Measurements from ENCODE around the gene P2RX1. TPM values are rescaled to one million over a fixed set of nuclear protein-coding genes. Genes with fewer than 3 reads are reported as not detected.

P2RX1 gene
- total RNA-seq, 2 donors from 2014 or later = 39.2 to 45.4 TPM

DNA sequence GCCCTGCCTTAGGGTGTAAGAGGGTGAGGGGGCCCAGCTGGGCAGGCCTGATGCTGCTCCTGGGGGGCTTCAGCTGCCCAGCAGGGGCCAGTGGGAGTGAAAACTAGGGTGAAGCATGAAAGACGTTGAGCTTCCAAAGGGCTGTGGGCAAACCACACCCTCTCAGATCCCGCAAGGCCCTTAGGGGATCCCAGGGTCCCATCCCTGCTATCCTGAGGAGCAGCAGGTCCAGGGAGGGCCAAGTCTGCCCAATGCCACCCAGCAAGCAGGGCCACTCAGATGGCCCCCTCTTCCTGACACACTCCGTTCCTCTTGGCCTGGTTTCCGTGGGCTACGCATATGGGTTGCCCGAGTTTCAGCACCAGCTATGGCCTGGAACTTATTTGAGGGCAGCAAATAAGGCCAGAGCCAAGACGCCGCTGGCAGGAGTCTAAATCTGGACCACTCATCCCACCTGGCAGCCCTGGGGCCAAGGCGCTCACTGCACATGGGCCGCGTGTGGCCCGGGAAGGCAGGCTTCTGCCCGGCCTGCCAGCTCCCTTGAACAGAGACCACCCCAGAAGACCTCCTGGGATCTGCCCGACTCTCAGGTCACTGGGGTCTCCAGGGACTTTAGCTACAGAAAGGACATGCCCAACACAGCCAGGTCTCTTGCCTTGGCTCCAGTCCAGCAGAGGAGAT, 43.8 kb upstream of the P2RX1 start:
- WGBS, 2 donors = 88 to 89% methylated on average over 10 to 12 of the region's 14 CpGs
- DNase-seq (no peak), ATAC-seq (no peak)
- H3K27me3 ChIP-seq = no peaks in the 10 kb centered on the region
- intact Hi-C loops (cut with DNase I) = no loop called here
- no peaks in the 10 kb centered on the region for H3K36me3 ChIP-seq (replicated peaks in 1 of 2; ENCODE audit: insufficient read depth in 1 of 2, low read depth in 2 of 2)
- no peaks in the 10 kb centered on the region for H3K9me3 ChIP-seq
- H3K27ac ChIP-seq = peak overlapping the region; percentile 4 to 37 (median 27)
- no peak for TF ChIP-seq POLR2A (IDR thresholded peaks at IDR 0.05)
- TF ChIP-seq, protein P1, sequence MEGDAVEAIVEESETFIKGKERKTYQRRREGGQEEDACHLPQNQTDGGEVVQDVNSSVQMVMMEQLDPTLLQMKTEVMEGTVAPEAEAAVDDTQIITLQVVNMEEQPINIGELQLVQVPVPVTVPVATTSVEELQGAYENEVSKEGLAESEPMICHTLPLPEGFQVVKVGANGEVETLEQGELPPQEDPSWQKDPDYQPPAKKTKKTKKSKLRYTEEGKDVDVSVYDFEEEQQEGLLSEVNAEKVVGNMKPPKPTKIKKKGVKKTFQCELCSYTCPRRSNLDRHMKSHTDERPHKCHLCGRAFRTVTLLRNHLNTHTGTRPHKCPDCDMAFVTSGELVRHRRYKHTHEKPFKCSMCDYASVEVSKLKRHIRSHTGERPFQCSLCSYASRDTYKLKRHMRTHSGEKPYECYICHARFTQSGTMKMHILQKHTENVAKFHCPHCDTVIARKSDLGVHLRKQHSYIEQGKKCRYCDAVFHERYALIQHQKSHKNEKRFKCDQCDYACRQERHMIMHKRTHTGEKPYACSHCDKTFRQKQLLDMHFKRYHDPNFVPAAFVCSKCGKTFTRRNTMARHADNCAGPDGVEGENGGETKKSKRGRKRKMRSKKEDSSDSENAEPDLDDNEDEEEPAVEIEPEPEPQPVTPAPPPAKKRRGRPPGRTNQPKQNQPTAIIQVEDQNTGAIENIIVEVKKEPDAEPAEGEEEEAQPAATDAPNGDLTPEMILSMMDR (IDR thresholded peaks at IDR 0.05) = no peak
- peaks cover 54% of the 10 kb centered on the region for H3K4me1 ChIP-seq
- no peak overlapping the region for H3K4me3 ChIP-seq

GRCh38 chr17:3959295-3959899, 43.1 kb upstream of the P2RX1 start:
- TF ChIP-seq, protein P1 (IDR thresholded peaks at IDR 0.05) = no peak
- TF ChIP-seq POLR2A (IDR thresholded peaks at IDR 0.05) = no peak
- 47 to 48% methylated on average over 11 to 15 of the region's 15 CpGs for WGBS, 2 donors
- peaks cover 47% of the 10 kb centered on the region for H3K4me1 ChIP-seq
- peak; percentile 42 to 74 (median 64) for DNase-seq
- H3K27ac ChIP-seq = peak overlapping the region in 2 of 4 donors; percentile 25 to 37
- intact Hi-C loops (cut with DNase I) = no loop called here
- H3K36me3 ChIP-seq (replicated peaks in 1 of 2; ENCODE audit: insufficient read depth in 1 of 2, low read depth in 2 of 2) = no peaks in the 10 kb centered on the region
- H3K9me3 ChIP-seq = no peaks in the 10 kb centered on the region
- ATAC-seq = peak; percentile 43
- no peak overlapping the region for H3K4me3 ChIP-seq
- H3K27me3 ChIP-seq = no peaks in the 10 kb centered on the region

DNA sequence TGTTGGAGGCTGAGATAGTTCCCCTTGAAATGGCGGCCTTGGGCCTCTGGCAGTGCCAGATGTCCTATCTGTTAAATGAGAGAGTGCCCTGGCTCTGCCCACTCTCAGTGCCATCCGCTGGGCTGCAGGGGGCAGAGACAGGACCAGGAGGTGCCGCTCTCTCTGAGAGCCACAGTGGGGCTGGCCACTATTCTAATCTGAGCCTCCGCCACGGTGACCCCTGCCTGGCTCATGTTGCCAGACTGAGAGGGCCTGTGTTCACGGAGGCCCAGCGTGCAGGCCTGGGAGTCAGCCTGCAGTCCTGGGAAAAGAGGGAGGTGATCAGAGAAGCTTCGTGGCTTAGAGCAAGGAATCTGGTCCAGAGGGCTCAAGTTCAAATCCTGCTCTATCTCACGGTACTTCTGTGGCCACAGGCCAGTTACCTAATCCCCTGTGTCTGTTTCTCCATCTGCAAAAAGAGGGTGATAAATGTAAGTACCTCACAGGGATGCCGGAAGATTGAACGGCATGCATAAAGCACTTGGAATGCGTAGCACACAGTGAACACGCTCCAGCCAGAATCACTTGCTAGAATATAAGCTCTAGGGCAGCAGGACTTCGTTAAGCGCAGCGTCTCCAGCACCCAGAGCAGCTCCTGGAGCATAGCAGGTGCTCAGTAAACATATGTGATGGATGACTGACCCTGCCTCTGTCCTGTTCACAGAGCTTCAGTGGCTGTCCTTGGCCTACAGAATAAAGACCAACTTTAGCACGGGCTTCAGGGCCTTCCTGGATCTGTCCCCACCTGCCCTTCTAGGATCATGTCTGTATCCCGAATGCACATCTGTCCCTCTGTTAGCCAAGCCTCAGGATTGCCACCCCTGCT, 41.7 kb upstream of the P2RX1 start:
- peaks cover 40% of the 10 kb centered on the region for H3K4me1 ChIP-seq
- DNase-seq (no peak), ATAC-seq (no peak)
- no peaks in the 10 kb centered on the region for H3K27me3 ChIP-seq
- intact Hi-C loops (cut with DNase I) = no loop called here
- no peaks in the 10 kb centered on the region for H3K9me3 ChIP-seq
- peak overlapping the region in 1 of 4 donors; percentile 21 for H3K27ac ChIP-seq
- TF ChIP-seq, protein P1 (IDR thresholded peaks at IDR 0.05) = no peak
- no peak for TF ChIP-seq POLR2A (IDR thresholded peaks at IDR 0.05)
- WGBS, 2 donors = 77 to 81% methylated on average over 9 to 18 of the region's 18 CpGs
- H3K36me3 ChIP-seq (replicated peaks in 1 of 2; ENCODE audit: insufficient read depth in 1 of 2, low read depth in 2 of 2) = no peaks in the 10 kb centered on the region
- no peak overlapping the region for H3K4me3 ChIP-seq

- intact Hi-C loops (cut with DNase I) = no loop called here
- Histone ChIP-seq H3K27me3 (no peaks in the 10 kb centered on the region), H3K36me3 (replicated peaks in 1 of 2; ENCODE audit: insufficient read depth in 1 of 2, low read depth in 2 of 2) (no peaks in the 10 kb centered on the region), H3K4me1 (peaks cover 30% of the 10 kb centered on the region), H3K9me3 (no peaks in the 10 kb centered on the region), H3K4me3 (no peak overlapping the region), H3K27ac (peak overlapping the region in 1 of 4 donors; percentile 21)
- no peak for ATAC-seq
- TF ChIP-seq, protein P1 (IDR thresholded peaks at IDR 0.05) = no peak
- no peak for TF ChIP-seq POLR2A (IDR thresholded peaks at IDR 0.05)
- WGBS, 2 donors = 85 to 87% methylated on average over 12 of the region's 12 CpGs
- peak in 2 of 4 donors; percentile 38 to 40 for DNase-seq
These were observed 40.7 kb upstream of the P2RX1 start for GRCh38 chr17:3956983-3957382.

Data from body of pancreas (tissue), 4 donors.